Diencephalon (tissue), 1 donor: ENCODE data around the gene TIGD2. TPM values are rescaled to one million over a fixed set of nuclear protein-coding genes. Genes with fewer than 3 reads are reported as not detected.

ENCODE experiments used
- small RNA-seq: library from RNA; depleted of rRNA; stranded (forward); fragments of <200 nt; gene quantifications from one replicate; pipeline ENCODE3, GENCODE V24; 2014
- total RNA-seq: library from RNA; depleted of rRNA; stranded (reverse); fragments of >200 nt; gene quantifications from one replicate; pipeline ENCODE4 v1.2.3, GENCODE V29; 2014

TIGD2 gene
- 12.5 TPM for total RNA-seq

GRCh38 chr4:89110986-89111832 is at the start of gene TIGD2:
TIGD2 (plus strand) TSS chr4:89111533; CDS start chr4:89112975, 1,442 bp downstream.

Small RNA genes lying within 50 kb of the gene (small RNA-seq; reads per million reads assigned to genes)
- gene RNU6-907P = not detected

Other genes starting within 250 kb of the TIGD2 start
- gene FAM13A, start 54.3 kb upstream of the TIGD2 start, total RNA-seq = 27.2 TPM
- 42.9 TPM for gene GPRIN3, start 196.3 kb downstream of the TIGD2 start, total RNA-seq